ENCODE data around the gene FKBP2.

DNA sequence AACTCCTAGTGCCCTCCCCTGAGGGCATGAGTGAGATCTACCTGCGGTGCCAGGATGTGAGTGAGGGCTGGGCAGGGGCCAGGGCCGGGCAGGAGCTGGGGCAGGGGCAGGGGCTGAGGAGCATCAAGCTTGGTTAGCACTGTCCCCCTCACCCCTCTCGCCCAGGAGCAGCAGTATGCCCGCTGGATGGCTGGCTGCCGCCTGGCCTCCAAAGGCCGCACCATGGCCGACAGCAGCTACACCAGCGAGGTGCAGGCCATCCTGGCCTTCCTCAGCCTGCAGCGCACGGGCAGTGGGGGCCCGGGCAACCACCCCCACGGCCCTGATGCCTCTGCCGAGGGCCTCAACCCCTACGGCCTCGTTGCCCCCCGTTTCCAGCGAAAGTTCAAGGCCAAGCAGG, 20.6 kb upstream of the FKBP2 start:
- TF ChIP-seq, protein P1, sequence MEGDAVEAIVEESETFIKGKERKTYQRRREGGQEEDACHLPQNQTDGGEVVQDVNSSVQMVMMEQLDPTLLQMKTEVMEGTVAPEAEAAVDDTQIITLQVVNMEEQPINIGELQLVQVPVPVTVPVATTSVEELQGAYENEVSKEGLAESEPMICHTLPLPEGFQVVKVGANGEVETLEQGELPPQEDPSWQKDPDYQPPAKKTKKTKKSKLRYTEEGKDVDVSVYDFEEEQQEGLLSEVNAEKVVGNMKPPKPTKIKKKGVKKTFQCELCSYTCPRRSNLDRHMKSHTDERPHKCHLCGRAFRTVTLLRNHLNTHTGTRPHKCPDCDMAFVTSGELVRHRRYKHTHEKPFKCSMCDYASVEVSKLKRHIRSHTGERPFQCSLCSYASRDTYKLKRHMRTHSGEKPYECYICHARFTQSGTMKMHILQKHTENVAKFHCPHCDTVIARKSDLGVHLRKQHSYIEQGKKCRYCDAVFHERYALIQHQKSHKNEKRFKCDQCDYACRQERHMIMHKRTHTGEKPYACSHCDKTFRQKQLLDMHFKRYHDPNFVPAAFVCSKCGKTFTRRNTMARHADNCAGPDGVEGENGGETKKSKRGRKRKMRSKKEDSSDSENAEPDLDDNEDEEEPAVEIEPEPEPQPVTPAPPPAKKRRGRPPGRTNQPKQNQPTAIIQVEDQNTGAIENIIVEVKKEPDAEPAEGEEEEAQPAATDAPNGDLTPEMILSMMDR (IDR thresholded peaks at IDR 0.05; ENCODE audit: low read depth, low read length, missing input control) = no peak
- no peak for TF ChIP-seq EGR1 (IDR thresholded peaks at IDR 0.05; ENCODE audit: low read depth in 2 of 2)
- TF ChIP-seq REST (IDR thresholded peaks at IDR 0.05) = no peak
- TF ChIP-seq, protein P2, sequence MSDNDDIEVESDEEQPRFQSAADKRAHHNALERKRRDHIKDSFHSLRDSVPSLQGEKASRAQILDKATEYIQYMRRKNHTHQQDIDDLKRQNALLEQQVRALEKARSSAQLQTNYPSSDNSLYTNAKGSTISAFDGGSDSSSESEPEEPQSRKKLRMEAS (IDR thresholded peaks at IDR 0.05) = no peak
- no peak for TF ChIP-seq TAF1 (conservative IDR thresholded peaks at IDR 0.05)

Measured in liver (tissue), 3 donors.